Measurements from ENCODE around the gene DCDC2B.

Gene DCDC2B

DNA sequence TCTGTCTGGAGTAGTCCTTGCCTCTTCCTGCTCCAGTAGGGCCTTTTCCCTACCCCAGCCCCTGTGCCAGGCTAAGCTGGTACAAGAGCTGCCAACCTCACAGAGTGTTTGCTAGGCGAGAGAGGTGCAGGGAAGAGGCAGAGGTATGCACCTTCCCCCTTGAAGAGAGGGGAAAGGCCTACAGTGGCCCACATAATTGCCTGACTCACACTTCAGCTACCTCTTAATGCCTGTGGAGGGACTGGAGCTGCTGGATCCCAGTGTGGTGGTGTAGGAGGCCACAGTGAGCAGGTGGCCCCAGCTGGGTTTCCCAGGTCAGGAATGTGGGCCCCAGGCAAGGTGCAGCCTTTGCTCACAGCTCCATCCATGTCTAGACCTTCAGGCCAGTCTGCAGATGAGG, 11.8 kb upstream of the DCDC2B start:
- no peak for DNase-seq

DNA sequence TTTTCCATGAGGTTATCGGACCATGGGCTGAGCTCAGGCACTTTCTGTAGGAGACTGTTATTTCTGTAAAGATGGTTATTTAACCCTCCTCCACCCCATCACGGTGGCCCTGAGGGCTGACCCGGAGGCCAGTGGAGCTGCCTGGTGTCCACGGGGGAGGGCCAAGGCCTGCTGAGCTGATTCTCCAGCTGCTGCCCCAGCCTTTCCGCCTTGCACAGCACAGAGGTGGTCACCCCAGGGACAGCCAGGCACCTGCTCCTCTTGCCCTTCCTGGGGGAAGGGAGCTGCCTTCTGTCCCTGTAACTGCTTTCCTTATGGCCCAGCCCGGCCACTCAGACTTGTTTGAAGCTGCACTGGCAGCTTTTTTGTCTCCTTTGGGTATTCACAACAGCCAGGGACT, 11.1 kb upstream of the DCDC2B start:
- no peak for DNase-seq

DNA sequence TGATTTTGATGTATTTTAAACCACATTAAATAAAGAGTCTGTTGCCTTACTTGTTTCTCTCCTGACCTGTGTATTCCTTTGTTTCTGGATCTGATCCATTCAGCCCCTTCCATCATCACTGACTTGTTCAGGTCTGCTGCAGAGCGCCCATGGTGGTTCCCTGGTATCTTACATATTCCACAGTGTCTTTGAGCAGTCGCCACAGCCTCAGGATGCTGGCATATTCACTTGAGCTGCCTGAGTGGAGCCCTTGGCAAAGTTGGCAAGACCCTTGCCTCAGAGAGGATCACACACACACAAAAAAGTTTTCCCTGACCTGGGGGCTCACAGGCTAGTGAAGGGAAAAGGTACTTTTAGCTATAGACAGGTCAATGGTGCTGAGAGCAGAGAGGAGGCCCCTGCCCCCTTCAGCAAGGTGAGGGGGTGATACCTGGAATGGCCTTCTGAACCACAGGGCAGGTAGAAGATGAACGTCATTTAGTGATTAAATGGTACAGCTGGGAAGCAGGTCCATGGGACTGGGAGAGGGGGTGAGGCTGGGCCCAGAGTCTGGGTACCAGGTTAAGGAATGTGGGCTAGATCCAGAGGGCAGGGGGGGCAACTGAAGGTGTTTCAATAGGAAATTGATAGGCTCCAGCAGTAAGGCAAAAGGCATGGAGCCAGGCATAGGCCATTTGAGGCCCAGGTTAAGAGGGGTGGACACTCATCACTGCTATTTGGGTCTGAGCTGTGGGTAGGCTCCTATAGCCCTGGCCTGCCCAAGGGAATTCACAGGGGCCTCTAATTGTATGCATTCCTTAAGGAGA, 10.4 kb upstream of the DCDC2B start:
- DNase-seq = no peak

DNA sequence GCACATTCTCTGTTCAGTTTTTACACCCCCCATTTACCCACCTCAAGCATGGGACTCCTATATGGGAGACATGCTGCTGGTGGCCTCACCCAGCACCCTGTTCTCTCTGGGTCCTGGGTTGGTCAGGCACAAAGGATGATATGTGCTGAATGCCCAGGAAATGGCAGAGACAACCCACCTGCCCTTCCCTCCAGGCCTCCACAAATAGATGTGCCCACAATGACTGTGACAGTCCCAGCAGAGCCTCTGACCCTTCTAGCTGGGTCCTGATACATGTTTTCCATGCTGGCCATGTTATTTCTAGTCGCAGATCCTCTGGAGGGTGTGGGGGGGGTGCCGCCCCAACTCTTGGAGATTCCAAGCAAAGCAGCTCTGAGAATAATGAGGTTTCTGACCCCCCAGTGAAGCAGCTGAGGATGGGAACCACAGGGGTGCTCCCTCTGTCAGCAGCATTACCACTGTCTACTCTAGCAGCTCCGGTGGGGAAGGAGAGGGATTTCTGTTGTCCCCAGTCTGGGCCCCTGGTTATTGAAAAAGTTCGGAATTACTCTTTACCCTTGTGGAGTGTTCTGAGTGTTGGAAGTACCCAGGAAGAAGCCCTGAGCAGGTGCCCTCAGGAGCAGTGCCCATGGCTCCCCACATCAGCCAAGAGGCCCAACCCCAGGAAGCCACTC, 9.7 kb upstream of the DCDC2B start:
- no peak for DNase-seq

DNA sequence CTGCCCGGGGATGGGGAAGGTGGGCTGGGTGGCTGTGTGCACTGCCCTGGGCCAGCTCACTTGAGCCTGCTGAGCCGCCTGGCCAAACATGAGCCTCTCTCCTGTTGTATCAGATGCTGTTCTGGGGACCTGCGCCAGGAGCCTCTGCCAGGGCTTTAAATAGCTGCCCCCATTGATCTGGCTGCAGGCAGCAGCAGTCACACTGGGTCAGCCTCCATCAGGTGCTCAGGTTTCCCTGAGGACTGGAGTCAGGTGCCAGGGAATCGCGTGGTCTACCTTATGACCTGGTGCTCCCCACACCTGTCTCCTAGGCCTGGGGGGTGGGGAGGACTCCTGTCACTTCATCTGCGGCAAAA, 9.2 kb upstream of the DCDC2B start:
- DNase-seq = peak; percentile 68 to 88

DNA sequence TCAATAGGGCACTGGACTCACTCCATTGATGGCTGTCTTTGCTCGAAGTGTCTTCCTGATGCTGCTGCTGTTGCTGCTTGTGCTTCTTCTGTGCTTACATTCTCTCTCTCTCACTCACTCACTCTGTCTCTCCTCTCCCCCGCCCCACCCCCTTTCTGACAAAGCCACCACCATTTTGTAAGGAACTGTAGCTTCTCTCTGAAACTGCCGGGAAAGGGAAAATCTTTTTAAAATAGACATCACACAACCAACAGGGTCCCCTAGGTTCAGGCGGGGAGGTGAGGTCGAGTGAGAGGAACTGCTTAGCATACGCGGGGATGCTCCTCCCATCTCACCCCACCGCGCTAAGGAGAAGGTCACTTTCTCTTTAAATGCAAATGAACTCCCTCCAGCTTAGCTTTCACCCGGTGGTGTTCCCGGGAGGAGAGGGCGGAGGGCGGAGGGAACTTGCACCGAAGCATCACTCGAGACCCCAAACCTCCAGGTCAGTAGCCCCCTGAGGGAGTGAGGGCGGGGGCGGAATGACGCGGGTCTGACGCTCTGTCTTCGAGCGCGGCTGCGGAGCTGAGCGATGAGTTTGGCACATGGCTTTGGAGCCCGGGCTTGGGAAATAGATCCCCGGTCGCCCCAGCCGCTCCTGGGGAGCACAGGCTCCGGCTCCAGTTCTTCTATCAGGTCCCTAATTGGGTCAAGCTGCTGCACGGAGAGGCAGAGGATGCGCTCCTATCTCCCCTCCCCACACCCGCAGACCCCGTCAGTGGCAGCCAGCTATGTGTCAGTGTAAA, 8.5 kb upstream of the DCDC2B start, which contains the start of gene CCDC28B:
Gene CCDC28B (plus strand): TSS at position 370 of the 785 bp plus-strand sequence. CDS start 1,341 bp downstream, outside the sequence.
- DNase-seq = peak; percentile 70 to 81

DNA sequence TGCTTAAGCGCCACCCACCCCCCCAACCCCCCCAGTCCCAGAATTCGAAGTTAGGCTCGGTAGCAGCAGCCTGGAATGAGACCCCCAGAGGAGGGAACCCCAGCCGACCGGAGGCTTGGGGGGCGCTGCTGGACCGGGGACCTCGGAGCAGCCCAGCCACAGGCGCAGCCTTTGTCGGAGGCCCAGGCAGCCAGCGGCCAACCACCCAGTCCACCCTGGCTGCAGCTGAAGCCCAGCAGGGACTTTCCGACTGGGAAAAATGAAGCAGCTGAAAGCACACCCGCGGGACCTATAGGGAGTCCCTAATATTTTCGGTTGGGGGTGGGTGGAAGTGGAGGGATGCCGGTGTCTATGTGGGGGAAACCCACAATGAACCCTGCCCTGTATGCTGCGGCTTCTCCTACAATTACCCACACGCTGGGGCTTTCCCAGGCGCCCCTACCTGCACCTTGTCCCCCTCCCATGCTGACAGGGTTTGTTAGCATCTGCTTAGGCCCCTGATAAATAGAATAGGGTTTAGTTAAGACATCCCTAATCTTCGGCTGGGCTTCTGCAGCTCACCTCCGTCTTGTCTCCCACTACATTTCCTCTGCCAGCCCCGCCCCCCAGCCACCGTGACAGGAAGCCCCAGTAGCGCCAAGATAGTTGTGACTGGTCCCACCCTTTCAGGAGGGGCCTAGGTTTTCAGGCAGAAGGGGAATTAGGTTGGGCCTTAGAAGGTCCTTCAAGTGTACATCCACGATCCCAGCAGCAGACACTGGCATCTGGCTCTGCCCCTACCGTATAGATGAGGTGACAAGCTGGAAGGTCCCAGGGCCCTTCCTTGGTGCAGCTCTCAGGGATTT, 7.7 kb upstream of the DCDC2B start:
- peak; percentile 50 to 69 for DNase-seq

DNA sequence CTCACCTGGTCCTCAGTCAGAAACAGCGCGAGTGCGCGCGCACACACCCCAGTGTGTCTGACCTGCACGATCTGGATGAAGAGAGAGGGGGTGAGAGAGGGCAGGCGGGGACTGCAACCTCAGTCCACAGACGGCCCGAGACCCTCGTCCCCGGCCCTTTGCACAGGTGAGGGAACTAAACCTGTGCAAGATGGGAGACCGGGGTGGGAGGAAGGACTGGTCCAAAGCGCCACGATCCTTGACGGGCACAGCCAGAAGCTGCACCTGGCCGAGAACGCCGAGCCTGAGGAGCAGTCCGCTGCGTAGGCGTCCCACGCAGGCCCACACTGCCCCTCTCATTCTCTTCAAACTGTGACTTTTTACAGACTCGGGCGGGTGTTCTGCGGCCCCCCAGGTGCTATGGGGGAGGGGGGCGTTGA, 3.9 kb upstream of the DCDC2B start:
- DNase-seq = peak in 1 of 2 experiments; percentile 49

DNA sequence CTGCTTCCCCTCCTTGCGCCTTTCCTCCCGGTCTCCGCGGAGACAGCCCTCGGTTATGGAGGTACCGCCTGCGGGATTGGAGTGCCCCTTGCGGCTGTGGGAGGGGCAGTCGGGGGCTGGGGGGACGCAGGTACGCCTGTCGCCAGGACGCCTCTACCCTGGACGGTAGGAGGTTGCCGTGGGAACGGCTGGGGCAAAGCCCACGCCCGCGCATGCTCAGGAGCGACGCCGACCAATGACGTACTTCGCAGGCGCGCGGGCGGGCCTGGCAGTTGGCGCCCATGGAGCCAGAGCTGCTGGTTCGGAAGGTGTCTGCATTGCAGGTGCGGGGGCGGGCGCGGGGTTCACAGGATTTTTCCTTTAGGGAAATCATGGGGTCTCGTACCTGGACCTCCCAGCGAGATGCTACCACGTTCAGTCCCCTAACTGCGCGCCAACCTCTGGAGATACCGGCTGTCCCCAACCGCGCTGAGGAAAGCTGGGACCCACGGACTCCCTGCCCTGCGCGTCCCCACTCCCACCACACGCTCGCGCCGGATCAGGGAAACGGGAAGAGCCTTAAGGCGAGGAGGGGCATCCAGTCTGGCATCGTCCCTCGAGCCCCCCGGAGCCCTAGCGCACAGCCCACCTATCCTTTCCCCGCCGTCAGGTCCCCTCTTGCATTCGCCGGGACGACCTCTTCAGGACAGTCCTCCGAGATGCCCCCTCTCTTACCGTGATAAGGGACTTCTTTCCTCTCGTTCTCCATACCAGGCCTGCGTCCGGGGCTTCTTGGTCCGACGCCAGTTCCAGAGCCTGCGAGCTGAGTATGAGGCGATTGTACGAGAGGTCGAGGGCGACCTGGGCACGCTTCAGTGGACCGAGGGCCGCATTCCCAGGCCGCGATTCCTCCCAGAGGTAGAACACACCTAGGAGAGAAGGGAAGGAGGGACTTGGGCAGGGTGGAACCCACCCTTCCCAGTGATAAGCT, 3.2 kb upstream of the DCDC2B start, which contains the start of gene IQCC:
Gene IQCC (plus strand): TSS at position 271 of the 970 bp plus-strand sequence. CDS start 11 bp downstream, at position 282.
- peak; percentile 96 to 98 for DNase-seq

DNA sequence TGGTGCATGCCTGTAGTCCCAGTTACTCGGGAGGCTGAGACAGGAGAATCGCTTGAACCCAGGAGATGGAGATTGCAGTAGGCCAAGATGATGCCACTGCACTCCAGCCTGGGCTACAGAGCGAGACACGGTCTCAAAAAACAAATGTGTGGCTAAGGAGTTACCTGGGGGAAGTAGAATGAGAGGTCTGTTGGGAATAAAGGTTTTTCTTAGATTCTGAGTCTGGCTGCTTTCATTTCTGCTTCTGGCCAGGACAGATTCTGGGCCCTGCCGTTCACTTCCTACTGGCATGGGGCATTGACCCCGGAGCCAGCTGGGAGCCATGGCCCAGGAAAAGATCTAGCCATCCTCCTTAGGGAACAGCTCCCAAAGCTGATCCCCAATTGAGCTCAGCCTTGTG, 420 bp upstream of the DCDC2B start:
- no peak for DNase-seq

DNA sequence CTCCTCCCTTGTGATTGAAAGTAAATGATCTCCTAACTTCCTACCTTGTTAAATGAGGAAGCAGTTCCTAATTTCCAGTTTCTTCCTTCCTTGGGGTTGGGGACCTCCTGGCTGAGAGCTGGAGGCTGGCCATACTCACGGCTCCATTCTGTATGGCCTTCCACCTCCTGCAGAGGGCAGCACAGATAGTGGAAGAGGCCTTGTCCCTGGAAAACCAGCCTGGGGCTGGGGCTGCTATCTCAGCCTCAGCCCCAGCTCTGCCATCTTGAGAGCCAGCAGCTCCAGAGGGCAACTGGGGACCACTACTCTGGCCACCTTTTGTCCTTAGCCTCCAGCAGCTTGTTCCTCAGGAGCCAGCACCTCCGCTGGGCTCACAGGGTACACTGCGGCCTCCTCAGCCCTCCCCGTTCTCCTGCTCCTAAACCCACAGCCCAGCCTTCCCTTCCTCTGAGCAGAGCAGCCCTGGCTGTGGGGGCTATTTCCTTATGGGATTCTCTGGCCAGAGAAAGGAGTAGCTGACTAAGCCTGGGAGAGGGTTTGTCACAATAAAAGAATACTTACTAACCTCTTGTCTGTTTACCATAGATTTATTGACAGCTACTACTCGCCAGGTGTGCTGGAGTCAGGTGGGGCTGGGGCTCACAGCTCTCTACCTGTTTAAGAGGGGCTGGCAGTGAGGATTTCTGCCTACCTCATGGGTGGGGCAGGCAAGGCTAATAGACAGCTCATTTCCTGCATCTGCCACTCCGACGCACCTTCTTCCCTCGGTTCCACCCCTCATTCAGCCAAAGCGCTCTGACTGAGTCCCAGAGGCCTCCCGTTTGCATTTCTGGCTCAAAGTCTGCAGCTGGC, 7.0 kb downstream of the DCDC2B start:
- DNase-seq = peak; percentile 71 to 79

DNA sequence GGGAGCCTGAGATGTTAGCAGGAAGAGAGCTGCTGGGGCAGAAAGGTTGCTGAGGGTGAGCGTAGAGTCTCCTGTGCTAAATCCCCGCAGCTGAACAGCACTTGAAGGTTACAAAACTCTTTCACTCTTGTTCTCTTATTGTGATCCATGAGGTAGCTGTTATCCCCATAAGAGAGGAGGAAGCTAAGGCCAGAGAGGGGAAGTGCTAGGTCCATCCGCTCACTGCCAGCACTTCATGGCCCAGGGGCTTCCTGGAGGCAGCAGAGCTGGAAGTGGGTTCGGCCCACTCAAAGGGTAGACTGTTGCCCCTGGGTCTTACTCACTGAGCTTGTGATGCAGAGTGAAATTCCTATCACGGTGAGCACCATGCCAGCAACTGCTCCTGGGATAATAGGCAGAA, 7.7 kb downstream of the DCDC2B start:
- no peak for DNase-seq

DNA sequence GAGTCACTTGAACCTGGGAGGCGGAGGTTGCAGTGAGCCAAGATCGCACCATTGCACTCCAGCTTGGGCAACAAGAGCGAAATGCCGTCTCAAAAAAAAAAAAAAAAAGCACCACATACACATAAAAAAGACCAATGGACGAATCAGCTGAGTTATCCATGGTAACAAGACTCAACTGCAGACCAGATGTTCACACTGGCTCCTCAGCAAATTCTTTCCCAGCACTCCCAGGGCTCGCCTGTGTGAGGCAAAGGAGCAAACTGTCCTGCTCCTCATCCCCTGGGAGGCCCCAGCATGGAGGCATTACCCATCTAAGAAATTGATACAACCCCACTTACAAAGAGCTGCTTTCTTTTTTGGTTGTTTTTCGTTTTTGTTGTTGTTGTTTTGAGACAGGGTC, 10.1 kb downstream of the DCDC2B start:
- DNase-seq = no peak

DNA sequence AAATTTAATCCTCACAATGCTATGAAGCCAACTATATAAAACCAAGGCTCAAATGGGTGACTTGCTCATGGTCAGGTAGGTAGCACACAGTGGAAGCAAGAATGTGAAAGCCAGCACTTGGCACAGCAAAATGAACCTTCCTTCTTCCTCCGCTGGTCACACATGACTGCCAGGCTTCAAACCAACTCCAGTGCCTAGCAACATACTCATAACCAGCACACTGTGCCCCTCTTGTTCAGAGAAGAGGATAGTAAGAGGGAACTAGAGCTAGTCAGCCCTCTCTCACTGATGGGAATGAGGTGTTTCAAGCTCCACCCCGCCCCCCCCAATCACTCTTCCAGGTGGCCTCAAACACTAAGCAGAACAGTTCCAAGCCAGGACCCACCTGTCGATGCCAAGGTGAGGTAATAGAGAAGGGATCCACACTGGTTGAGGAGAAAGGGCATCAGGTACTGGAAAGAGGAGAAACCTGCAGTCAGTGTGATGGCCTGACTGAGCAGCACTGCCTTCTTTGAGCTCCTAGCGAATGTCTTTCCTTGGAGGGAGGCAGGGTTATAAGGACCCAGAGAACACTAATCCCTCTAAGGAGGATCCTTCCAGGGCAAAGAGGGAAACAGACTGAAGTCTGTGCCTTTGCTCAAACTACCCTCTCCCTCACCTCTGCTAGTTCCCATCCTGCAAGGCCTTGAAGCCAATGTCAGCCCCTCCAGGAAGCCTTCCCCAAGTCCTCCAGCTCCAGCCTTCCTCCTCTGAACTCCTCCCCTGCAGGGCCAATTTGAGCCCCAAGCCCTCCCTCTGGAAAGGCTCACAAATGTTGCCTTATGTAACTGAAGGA, 12.1 kb downstream of the DCDC2B start:
- no peak for DNase-seq

DNA sequence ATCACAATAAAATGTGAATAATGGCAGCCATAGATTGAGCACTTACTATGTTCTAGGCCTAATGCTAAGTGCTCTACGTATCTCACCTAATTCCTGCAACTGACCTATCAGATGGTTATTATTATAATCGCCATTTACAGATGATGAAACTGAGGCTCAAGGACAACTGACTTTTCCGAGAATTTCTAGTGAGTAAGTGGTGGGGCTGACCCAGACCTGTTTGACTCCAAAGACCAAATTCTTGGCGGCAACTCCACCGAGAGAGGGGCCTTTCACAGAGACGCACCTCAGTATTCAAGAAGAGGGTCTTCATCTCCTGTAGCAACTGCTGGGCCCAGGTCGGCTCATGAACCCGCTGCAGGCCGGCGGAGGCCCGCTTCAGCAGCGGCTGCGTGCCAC, 12.7 kb downstream of the DCDC2B start:
- DNase-seq = no peak

DNA sequence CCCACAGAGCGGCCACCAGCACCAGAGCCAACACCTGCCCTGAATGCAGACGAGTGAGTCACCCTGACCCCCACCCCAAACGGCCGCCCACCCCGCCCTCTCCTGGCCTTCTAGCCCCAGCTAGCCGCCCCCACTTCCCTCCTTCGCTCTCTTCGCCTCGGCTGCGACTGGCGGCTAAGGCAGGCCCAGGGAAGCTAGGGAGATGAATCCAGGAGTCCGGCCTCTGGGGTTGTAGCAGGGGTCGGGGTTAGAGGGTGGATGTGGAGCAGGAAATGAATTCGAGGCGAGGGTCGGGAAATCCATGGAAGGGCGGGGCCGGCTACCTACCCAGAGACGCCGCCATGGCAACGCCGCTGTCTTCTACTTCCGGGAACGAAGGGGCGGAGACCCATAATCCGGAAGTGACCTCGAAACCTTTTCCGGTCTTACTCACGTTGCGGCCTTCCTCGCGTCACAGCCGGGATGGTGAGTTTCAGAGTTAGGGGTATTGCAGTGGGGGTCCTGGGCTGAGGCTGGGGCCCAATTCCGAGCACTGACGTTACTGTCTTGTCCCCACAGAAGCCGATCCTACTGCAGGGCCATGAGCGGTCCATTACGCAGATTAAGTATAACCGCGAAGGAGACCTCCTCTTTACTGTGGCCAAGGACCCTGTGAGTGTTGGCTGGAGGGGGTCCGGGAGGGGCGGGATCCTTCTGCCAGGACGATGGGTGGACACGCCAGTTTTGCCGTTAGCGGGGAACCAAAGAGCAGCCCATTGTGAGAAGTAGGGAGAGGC, 13.3 kb downstream of the DCDC2B start, which contains the start of the genes EIF3I and TMEM234:
Gene EIF3I (plus strand): TSS at position 428 of the 776 bp plus-strand sequence. CDS start 35 bp downstream, at position 463.
Gene TMEM234 (minus strand): TSS at position 374 of the 776 bp plus-strand sequence. CDS start 31 bp downstream, at position 343.
- peak; percentile 92 to 97 for DNase-seq

DNA sequence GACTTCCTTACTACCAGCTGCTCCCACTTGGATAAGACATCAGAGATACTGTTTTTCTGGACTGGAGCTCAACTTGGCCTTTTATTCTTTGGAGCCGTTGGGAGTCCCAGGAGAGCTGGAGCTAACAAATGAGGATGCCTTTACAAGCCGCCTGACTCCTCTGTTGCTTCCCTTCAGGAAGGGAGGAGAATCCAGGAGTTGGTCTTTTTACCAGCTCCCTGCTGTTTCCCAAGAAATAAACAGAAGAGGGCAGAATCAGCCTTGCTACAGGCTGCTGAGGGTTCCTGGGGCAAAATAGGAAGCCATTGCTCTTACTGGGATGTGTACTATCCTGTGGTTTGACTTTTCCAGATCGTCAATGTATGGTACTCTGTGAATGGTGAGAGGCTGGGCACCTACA, 14.8 kb downstream of the DCDC2B start:
- no peak for DNase-seq

DNA sequence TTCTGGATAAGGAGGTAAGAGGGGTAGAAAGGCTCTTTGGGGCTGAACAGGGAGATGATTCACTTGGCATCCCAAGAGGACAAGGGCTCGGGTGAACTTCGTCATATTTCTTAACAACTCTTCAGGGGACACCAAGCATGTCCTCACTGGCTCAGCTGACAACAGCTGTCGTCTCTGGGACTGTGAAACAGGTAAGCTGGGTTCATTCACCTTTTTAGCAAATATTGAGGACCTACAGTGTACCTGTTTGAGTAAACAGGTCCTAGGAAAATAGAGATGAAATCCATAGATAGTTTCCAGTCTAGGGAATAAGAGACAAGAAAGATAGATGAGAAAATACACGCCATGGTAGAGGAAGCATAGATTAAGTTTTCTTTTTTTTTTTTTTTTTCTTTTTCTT, 15.4 kb downstream of the DCDC2B start:
- no peak for DNase-seq
